SU-DHL-6 (cell line): ENCODE measurements around the gene OR2V1.

Experiments used
- H2AFZ ChIP-seq: fragments of 200-600 bp; sonication (generic); 2 replicates; pipeline ENCODE4 v1.6.1; 2014; ENCODE audit warnings: low read depth, mild to moderate bottlenecking, moderate library complexity, mixed read lengths, antibody characterized with exemption, low read length; ENCODE audit not compliant: severe bottlenecking
- H3F3A ChIP-seq: fragments of 200-600 bp; shearing (Covaris generic); 2 replicates; pipeline ENCODE4 v1.6.0; 2016; ENCODE audit warnings: antibody characterized with exemption, mild to moderate bottlenecking; ENCODE audit not compliant: insufficient read depth
- H3K27ac ChIP-seq: fragments of 200-600 bp; sonication (generic); 2 replicates; pipeline ENCODE4 v1.5.1; 2016; ENCODE audit warnings: low read depth, mild to moderate bottlenecking, low read length, moderate library complexity, mixed read lengths
- H3K27me3 ChIP-seq: fragments of 200-600 bp; sonication (generic), shearing (Covaris generic); 2 replicates; pipeline ENCODE4 v1.6.0; 2014; ENCODE audit warnings: mild to moderate bottlenecking, low read length
- H3K36me3 ChIP-seq: fragments of 200-600 bp; sonication (generic); 2 replicates; pipeline ENCODE4 v1.6.1; 2014; ENCODE audit warnings: mild to moderate bottlenecking, low read length, mixed read lengths
- H3K4me2 ChIP-seq: fragments of 300-600, 200-600 bp; shearing (Covaris generic), sonication (generic); 2 replicates; pipeline ENCODE4 v1.6.0; 2014; ENCODE audit warnings: low read length, low read depth, mild to moderate bottlenecking; ENCODE audit not compliant: poor library complexity, severe bottlenecking
- H3K4me3 ChIP-seq: fragments of 200-600 bp; sonication (generic); 2 replicates; pipeline ENCODE4 v1.5.1; 2014; ENCODE audit warnings: antibody characterized with exemption, low read length, mild to moderate bottlenecking, mixed read lengths; ENCODE audit not compliant: insufficient read depth, poor library complexity, severe bottlenecking
- H3K79me2 ChIP-seq: fragments of 200-600 bp; sonication (generic); 2 replicates; pipeline ENCODE4 v1.6.1; 2014; ENCODE audit warnings: mild to moderate bottlenecking, low read length, moderate library complexity; ENCODE audit not compliant: insufficient read depth
- H3K9ac ChIP-seq: fragments of 200-600 bp; sonication (generic); 2 replicates; pipeline ENCODE4 v1.7.0; 2014; ENCODE audit warnings: mild to moderate bottlenecking, low read length
- H3K9me2 ChIP-seq: fragments of 200-600 bp; sonication (generic); replicated peaks from 2 replicates; pipeline ENCODE4 v1.6.1; 2014; ENCODE audit warnings: low read length; ENCODE audit not compliant: insufficient read depth
- H3K9me3 ChIP-seq: fragments of 200-600 bp; sonication (generic); 2 replicates; pipeline ENCODE4 v1.6.1; 2014; ENCODE audit warnings: low read length, mixed read lengths; ENCODE audit not compliant: insufficient read depth
- H4K20me1 ChIP-seq: fragments of 200-600 bp; sonication (generic); 2 replicates; pipeline ENCODE4 v1.6.1; 2014; ENCODE audit warnings: low read depth, mild to moderate bottlenecking, antibody characterized with exemption, low read length, moderate library complexity, mixed read lengths
- CTCF ChIP-seq: fragments of 200-600 bp; sonication (generic); IDR thresholded peaks from one replicate; pipeline ENCODE4 v1.5.1; 2017; ENCODE audit warnings: antibody characterized with exemption, mild to moderate bottlenecking, low read length, moderate library complexity; ENCODE audit not compliant: insufficient read depth, poor library complexity, severe bottlenecking
- EZH2phosphoT487 ChIP-seq: fragments of 200-600 bp; sonication (generic), shearing (Covaris generic); conservative IDR thresholded peaks from 2 replicates; pipeline ENCODE4 v1.6.1; 2018; ENCODE audit warnings: mild to moderate bottlenecking, antibody characterized with exemption, low read length, moderate library complexity, mixed read lengths

OR2V1 gene

GRCh38 chr5:181111010-181111409, 20.0 kb downstream of the OR2V1 start:
- Histone ChIP-seq H3K36me3 (no peaks in the 10 kb centered on the region), H3K9me3 (no peaks in the 10 kb centered on the region), H4K20me1 (no peaks in the 10 kb centered on the region), H2AFZ (no peak overlapping the region), H3K4me3 (no peak overlapping the region), H3K27me3 (no peaks in the 10 kb centered on the region), H3K9ac (no peak overlapping the region), H3F3A (no peaks in the 10 kb centered on the region), H3K27ac (no peak overlapping the region), H3K4me2 (no peak overlapping the region), H3K79me2 (no peaks in the 10 kb centered on the region), H3K9me2 (no peaks in the 10 kb centered on the region)
- TF ChIP-seq CTCF (no peak), EZH2phosphoT487 (no peak)

- H3K4me2 ChIP-seq: no peak overlapping the region
- TF ChIP-seq EZH2phosphoT487: no peak
- no peak for TF ChIP-seq CTCF
- no peaks in the 10 kb centered on the region for H3K79me2 ChIP-seq
- no peak overlapping the region for H3K4me3 ChIP-seq
- no peak overlapping the region for H3K27ac ChIP-seq
- H2AFZ ChIP-seq: no peak overlapping the region
- no peaks in the 10 kb centered on the region for H3K36me3 ChIP-seq
- no peaks in the 10 kb centered on the region for H3K27me3 ChIP-seq
- no peaks in the 10 kb centered on the region for H4K20me1 ChIP-seq
- H3K9me3 ChIP-seq: no peaks in the 10 kb centered on the region
- no peak overlapping the region for H3K9ac ChIP-seq
- H3K9me2 ChIP-seq: no peaks in the 10 kb centered on the region
- H3F3A ChIP-seq: no peaks in the 10 kb centered on the region
Observed at GRCh38 chr5:181109489-181110013, 21.4 kb downstream of the OR2V1 start.

- Histone ChIP-seq H3F3A (no peaks in the 10 kb centered on the region), H4K20me1 (no peaks in the 10 kb centered on the region), H2AFZ (no peak overlapping the region), H3K4me3 (no peak overlapping the region), H3K9me2 (no peaks in the 10 kb centered on the region), H3K79me2 (no peaks in the 10 kb centered on the region), H3K27ac (no peak overlapping the region), H3K9ac (no peak overlapping the region), H3K27me3 (no peaks in the 10 kb centered on the region), H3K9me3 (no peaks in the 10 kb centered on the region), H3K4me2 (no peak overlapping the region), H3K36me3 (no peaks in the 10 kb centered on the region)
- TF ChIP-seq CTCF (no peak), EZH2phosphoT487 (no peak)
Observed at GRCh38 chr5:181108578-181109165, 22.3 kb downstream of the OR2V1 start.
